ENCODE measurements around the gene HCFC2.

The HCFC2 gene

DNA sequence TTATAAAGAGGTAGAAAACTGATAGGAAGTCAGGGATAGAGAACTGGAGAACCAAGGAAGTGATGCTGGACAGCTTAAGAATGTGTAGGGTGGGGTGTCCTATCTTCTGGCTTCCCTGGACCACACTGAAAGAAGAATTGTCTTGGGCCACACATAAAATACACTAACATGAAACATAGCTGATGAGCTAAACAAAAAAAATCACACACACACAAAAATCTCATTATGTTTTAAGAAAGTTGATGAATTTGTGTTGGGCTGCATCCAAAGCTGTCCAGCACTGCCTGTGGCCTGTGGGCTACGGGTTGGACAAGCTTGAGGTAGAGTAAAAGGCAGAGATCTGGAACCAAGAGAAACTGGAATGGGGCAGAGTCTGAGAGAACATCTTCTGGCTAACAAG is 21.8 kb upstream of the HCFC2 start:
- H3K27ac ChIP-seq = no peak overlapping the region
- TF ChIP-seq CTCF (conservative IDR thresholded peaks at IDR 0.05) (no peak), ZFX (IDR thresholded peaks at IDR 0.05) (no peak)

DNA sequence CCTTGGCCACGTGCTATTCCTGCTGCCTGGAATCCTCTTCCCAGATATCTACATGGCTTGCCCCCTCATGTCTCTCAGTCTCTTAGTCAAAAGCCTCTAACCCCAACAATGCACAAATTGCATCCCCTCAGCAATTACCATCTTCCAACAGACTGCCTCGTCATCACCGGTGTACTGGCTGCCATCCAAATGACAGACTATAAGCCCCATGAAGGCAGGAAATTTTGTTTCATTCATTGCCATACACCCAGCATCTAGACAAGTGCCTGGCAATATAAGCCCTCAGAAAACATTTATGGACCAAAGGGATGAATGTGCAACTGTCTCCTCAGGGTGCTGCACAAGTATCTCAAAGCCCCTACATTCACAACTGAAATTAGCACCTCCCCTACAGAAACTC is 20.2 kb upstream of the HCFC2 start:
- H3K27ac ChIP-seq = no peak overlapping the region
- TF ChIP-seq CTCF (conservative IDR thresholded peaks at IDR 0.05) = no peak
- no peak for TF ChIP-seq ZFX (IDR thresholded peaks at IDR 0.05)

DNA sequence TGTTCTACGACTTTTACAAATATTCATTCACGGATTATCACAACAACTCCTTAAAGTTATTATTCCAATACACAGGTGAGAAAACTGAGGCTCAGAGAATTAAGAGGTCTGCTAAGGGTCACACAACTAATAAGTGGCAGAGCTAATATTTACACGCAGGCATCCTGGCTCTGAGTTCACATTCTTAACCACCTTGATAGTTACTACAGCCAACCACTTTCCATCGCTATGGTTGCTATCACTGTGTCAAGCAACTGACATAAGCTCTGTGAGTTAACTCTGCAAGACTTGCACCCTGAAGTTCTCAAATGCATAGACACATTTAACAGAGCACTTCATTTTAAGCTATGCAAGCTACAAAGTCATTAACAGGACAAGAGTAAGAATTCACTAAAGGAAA is 18.0 kb upstream of the HCFC2 start:
- TF ChIP-seq CTCF (conservative IDR thresholded peaks at IDR 0.05) = no peak
- TF ChIP-seq ZFX (IDR thresholded peaks at IDR 0.05) = no peak
- H3K27ac ChIP-seq = no peak overlapping the region

DNA sequence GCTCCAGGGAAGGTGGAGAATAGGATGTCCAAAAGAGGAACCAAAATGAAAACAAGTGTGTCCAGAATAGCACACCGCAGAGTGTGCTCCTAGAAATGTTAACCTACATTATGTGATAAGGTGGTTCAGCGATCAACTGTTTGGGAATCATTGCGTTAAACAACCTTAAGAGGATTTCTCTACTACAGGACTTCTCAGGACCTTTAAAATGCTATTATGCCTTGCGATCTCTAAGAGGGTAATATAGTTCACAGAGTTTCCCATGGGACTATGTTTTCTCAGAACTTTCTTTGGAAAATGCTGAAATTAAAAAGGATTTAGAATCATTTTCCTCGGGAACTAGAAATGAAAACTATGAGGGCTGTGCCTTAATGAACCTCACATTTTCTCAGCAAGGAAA is 16.2 kb upstream of the HCFC2 start:
- TF ChIP-seq CTCF (conservative IDR thresholded peaks at IDR 0.05) (no peak), ZFX (IDR thresholded peaks at IDR 0.05) (no peak)
- no peak overlapping the region for H3K27ac ChIP-seq

- TF ChIP-seq ZFX (IDR thresholded peaks at IDR 0.05) = no peak
- TF ChIP-seq CTCF (conservative IDR thresholded peaks at IDR 0.05) = no peak
- H3K27ac ChIP-seq = no peak overlapping the region
Measured at GRCh38 chr12:104048811-104049210, 15.5 kb upstream of the HCFC2 start.

- TF ChIP-seq ZFX (IDR thresholded peaks at IDR 0.05) (no peak), CTCF (conservative IDR thresholded peaks at IDR 0.05) (no peak)
- no peak overlapping the region for H3K27ac ChIP-seq
Measured at GRCh38 chr12:104049278-104049902, 14.9 kb upstream of the HCFC2 start.

DNA sequence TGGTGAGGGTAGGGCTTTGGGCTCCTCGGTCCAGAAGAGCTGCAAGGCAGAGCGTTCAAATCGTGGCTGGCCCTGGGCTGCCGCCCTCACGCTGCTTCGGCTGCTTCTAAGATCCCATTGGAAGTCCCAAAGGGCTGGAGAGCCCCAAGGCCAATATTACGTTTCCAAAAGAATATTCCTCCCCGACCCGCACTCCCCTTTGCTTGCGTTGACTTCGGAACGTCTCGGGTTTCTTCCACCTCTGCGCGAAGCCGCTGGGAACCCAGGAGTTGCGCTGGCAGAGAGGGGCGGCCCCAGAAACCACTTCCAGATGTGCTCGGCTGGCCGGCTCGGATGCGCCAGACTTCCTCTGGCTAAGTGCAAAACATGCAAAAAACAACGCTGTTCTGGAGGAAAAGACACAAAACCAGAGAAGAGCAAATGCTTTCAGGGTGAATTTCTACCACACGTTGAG is 14.4 kb upstream of the HCFC2 start, which contains the start of gene GLT8D2:
Gene GLT8D2 (minus strand): TSS at position 285 of the 454 bp plus-strand sequence. CDS start 30,539 bp downstream, outside the sequence.
- TF ChIP-seq CTCF (conservative IDR thresholded peaks at IDR 0.05) (no peak), ZFX (IDR thresholded peaks at IDR 0.05) (no peak)
- no peak within 1 kb of the TSS for H3K27ac ChIP-seq

Data from C4-2B (cell line).